ENCODE results near the gene PITPNM1.

Gene PITPNM1

GRCh38 chr11:67500831-67501715 lies 4.1 kb downstream of the PITPNM1 start:
- no peak for ATAC-seq
- TF ChIP-seq TSHZ2 (CRISPR knock-in tag; IDR thresholded peaks at IDR 0.05) (no peak), POU6F1 (CRISPR knock-in tag; IDR thresholded peaks at IDR 0.05; ENCODE audit: borderline replicate concordance, low read depth) (no peak), TOX (CRISPR knock-in tag; IDR thresholded peaks at IDR 0.05; ENCODE audit: borderline replicate concordance) (no peak)

DNA sequence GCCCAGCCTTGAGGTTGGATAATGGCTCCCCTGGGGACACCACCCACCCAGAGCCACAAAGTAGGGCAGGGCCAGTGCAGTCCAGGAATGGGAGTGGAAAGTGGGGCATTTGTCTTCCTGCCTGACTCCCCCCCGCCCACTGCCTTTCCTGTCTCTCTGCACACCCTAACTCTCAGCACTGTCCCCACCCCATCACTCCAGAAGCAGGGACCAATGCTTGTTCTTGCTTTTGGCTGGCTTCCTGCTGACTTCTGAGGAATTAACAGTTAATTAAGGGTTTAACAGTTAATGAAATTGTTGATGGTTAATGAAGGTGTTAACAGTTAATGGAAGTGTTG lies 4.7 kb downstream of the PITPNM1 start:
- no peak for TF ChIP-seq ZFP3 (CRISPR knock-in tag; IDR thresholded peaks at IDR 0.05)
- TF ChIP-seq ZFP30 (CRISPR knock-in tag; IDR thresholded peaks at IDR 0.05), result no peak
- TF ChIP-seq ZC3H10 (CRISPR knock-in tag; IDR thresholded peaks at IDR 0.05), result no peak
- no peak for TF ChIP-seq TSHZ2 (CRISPR knock-in tag; IDR thresholded peaks at IDR 0.05)
- no peak for TF ChIP-seq POU6F1 (CRISPR knock-in tag; IDR thresholded peaks at IDR 0.05; ENCODE audit: borderline replicate concordance, low read depth)
- TF ChIP-seq RARB (CRISPR knock-in tag; IDR thresholded peaks at IDR 0.05), result no peak
- TF ChIP-seq, protein P1, sequence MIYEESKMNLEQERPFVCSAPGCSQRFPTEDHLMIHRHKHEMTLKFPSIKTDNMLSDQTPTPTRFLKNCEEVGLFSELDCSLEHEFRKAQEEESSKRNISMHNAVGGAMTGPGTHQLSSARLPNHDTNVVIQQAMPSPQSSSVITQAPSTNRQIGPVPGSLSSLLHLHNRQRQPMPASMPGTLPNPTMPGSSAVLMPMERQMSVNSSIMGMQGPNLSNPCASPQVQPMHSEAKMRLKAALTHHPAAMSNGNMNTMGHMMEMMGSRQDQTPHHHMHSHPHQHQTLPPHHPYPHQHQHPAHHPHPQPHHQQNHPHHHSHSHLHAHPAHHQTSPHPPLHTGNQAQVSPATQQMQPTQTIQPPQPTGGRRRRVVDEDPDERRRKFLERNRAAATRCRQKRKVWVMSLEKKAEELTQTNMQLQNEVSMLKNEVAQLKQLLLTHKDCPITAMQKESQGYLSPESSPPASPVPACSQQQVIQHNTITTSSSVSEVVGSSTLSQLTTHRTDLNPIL (CRISPR knock-in tag; IDR thresholded peaks at IDR 0.05; ENCODE audit: low read depth), result no peak
- no peak for TF ChIP-seq ZNF565 (CRISPR knock-in tag; conservative IDR thresholded peaks at IDR 0.05; ENCODE audit: low read depth)
- TF ChIP-seq ISL1 (CRISPR knock-in tag; IDR thresholded peaks at IDR 0.05), result no peak
- TF ChIP-seq PATZ1 (CRISPR knock-in tag; IDR thresholded peaks at IDR 0.05; ENCODE audit: borderline replicate concordance), result no peak
- TF ChIP-seq PPARA (CRISPR knock-in tag; IDR thresholded peaks at IDR 0.05; ENCODE audit: borderline replicate concordance), result no peak
- no peak for TF ChIP-seq TCF4 (CRISPR knock-in tag; IDR thresholded peaks at IDR 0.05; ENCODE audit: borderline replicate concordance)
- TF ChIP-seq ZNF70 (CRISPR knock-in tag; IDR thresholded peaks at IDR 0.05), result no peak
- ATAC-seq, result no peak
